ENCODE measurements around the gene MICB.
"Not testable (repeated sequence)": the region's sequence is repeated elsewhere in the genome, so short reads cannot be mapped to it uniquely, and the experiment has no call there.

Gene MICB

DNA sequence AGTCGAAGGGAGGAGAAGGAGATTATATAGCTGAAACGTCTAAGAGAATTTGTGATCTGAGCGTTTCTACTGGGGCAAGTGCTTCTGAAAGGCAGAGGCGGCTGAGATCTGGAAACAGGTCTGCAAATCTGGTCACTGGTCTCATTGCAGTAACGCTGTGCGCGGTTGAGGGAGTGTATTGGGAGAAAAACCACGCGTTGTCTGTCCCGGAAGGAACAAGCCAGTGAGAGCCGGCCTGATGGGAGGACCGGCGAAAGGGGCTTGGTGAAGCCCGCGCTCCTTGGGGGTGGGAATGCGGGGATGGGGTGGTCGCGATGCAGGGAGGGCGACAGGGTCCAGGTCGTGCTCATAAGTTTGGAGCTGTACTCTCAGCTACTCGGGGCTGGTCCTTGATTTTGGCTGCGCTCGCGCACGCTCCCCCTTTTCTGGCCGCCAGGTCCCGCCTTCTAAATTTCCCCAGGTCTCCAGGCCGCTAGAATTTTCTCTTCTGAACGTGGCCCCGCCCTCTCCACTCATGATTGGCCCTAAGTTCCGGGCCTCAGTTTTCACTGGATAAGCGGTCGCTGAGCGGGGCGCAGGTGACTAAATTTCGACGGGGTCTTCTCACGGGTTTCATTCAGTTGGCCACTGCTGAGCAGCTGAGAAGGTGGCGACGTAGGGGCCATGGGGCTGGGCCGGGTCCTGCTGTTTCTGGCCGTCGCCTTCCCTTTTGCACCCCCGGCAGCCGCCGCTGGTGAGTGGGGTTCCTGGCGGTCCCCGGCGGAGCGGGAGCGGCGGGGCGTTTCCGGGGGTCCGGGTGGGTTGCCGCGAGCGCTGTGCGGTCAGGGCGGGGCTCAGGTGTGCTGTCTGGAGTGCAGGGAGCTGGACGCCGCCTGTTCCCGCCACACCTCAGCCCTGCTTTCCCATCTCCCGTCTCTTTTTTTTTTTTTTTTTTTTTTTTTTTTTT lies at the start of gene MICB:
MICB (plus strand) TSS at position 615 of the 946 bp plus-strand sequence; CDS start at position 664, 49 bp downstream.
- TF ChIP-seq, protein P1, sequence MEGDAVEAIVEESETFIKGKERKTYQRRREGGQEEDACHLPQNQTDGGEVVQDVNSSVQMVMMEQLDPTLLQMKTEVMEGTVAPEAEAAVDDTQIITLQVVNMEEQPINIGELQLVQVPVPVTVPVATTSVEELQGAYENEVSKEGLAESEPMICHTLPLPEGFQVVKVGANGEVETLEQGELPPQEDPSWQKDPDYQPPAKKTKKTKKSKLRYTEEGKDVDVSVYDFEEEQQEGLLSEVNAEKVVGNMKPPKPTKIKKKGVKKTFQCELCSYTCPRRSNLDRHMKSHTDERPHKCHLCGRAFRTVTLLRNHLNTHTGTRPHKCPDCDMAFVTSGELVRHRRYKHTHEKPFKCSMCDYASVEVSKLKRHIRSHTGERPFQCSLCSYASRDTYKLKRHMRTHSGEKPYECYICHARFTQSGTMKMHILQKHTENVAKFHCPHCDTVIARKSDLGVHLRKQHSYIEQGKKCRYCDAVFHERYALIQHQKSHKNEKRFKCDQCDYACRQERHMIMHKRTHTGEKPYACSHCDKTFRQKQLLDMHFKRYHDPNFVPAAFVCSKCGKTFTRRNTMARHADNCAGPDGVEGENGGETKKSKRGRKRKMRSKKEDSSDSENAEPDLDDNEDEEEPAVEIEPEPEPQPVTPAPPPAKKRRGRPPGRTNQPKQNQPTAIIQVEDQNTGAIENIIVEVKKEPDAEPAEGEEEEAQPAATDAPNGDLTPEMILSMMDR (conservative IDR thresholded peaks at IDR 0.05; ENCODE audit: low read length) = no peak
- peak; percentile 60 for DNase-seq (ENCODE audit: low read depth)
- peak within 1 kb of the TSS; percentile 75 for H3K4me3 ChIP-seq (ENCODE audit: low read length)

DNA sequence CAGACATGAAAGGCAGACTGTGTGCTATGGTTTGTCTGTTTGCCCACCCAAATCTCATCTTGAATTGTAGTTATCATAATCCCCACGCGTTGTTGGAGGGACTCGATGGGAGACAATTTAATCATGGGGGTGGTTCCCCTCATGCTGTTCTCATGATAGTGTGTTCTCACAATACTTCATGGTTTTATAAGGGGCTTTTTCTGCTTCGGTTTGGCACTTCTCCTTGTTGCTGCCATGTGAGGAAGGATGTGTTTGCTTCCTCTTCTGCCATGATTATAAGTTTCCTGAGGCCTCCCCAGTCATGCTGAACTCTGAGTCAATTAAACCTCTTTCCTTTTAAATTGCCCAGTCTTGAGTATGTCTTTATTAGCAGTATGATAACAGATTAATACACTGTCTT lies 47.2 kb upstream of the MICB start:
- TF ChIP-seq, protein P1 (conservative IDR thresholded peaks at IDR 0.05; ENCODE audit: low read length) = no peak
- no peak overlapping the region for H3K4me3 ChIP-seq (ENCODE audit: low read length)
- DNase-seq (ENCODE audit: low read depth) = no peak

DNA sequence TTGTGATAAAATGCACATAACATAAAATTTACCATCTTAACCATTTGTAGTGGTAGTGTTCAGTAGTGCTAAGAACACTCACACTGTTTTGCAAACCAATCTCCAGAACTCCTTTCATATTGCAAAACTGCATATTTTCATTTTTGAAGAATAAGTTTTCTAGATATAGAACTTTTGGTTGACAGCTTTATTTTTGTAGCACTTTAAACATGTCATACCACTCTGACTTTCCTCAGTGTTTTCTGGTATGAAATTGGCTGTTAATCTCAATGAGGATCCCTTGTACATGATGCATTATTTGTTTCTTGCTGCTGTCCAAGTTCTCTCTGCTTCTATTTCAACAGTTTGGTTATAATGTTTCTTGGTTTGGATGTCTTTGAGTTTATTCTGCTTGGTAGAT lies 45.1 kb upstream of the MICB start:
- no peak overlapping the region for H3K4me3 ChIP-seq (ENCODE audit: low read length)
- DNase-seq (ENCODE audit: low read depth) = no peak
- TF ChIP-seq, protein P1 (conservative IDR thresholded peaks at IDR 0.05; ENCODE audit: low read length) = no peak

DNA sequence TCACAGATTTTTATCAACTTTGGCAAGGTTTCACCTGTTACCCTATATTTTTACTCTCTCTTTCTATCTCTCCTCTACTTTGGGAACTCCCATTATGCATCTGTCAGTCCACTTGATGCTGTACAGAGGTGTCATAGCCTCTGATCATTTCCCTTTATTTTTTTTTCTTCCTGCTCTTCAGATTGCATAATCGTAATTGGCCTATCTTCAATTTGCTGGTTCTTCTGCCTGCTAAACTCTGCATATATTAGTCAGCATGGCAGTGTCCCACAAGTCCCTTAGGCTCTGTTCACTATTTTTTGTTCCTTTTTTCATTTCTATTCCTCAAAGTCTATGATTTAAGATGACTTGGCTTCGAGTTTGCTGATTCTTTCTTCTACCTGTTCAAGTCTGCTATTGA lies 44.7 kb upstream of the MICB start:
- TF ChIP-seq, protein P1 (conservative IDR thresholded peaks at IDR 0.05; ENCODE audit: low read length) = no peak
- DNase-seq (ENCODE audit: low read depth) = peak; percentile 26
- no peak overlapping the region for H3K4me3 ChIP-seq (ENCODE audit: low read length)

DNA sequence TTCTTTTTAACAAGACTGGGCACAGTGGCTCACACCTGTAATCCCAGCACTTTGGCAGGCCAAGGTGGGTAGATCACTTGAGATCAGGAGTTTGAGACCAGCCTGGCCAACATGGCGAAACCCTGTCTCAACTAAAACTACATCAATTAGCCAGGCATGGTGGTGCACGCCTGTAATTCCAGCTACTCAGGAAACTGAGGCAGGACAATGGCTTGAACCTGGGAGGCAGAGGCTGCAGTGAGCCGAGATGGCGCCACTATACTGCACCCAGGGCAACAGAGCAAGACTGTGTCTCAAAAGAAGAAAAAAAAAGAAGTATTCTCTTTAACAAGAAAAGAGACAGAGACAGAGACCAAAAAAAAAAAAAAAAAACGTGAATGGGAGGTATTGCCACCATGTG lies 38.1 kb upstream of the MICB start:
- not testable (repeated sequence) for DNase-seq (ENCODE audit: low read depth); H3K4me3 ChIP-seq (ENCODE audit: low read length)

DNA sequence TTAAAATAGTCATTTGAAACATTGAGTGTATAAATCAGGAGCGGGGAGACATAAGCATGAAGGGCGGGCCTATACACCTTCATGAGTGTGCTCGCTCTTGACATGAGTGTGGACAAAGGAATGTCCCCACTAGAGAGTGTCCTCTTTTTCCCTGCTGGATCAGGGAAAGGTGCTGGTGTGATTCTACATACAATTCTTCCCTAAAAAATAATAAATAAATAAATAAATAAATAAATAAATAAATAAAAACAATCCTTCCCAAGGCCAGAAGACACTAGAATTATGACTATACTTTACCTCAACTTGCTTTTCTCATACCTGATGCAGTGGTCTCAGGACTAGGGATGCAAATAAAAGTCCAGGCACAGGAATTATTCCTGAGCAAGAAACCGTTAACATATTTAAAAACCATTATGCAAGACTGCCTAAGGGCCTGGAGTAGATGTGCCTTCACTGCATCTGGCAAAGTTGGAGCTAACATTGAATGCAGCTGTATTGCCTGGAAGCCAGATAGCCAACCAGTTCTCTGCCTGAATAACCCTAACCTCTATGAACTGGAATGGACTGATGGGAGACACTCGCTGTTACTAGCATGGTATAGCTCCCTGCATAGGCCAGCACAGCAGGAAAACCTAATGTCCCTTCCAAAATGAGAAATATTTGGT lies 37.5 kb upstream of the MICB start:
- TF ChIP-seq, protein P1 (conservative IDR thresholded peaks at IDR 0.05; ENCODE audit: low read length) = no peak
- no peak overlapping the region for H3K4me3 ChIP-seq (ENCODE audit: low read length)
- no peak for DNase-seq (ENCODE audit: low read depth)

DNA sequence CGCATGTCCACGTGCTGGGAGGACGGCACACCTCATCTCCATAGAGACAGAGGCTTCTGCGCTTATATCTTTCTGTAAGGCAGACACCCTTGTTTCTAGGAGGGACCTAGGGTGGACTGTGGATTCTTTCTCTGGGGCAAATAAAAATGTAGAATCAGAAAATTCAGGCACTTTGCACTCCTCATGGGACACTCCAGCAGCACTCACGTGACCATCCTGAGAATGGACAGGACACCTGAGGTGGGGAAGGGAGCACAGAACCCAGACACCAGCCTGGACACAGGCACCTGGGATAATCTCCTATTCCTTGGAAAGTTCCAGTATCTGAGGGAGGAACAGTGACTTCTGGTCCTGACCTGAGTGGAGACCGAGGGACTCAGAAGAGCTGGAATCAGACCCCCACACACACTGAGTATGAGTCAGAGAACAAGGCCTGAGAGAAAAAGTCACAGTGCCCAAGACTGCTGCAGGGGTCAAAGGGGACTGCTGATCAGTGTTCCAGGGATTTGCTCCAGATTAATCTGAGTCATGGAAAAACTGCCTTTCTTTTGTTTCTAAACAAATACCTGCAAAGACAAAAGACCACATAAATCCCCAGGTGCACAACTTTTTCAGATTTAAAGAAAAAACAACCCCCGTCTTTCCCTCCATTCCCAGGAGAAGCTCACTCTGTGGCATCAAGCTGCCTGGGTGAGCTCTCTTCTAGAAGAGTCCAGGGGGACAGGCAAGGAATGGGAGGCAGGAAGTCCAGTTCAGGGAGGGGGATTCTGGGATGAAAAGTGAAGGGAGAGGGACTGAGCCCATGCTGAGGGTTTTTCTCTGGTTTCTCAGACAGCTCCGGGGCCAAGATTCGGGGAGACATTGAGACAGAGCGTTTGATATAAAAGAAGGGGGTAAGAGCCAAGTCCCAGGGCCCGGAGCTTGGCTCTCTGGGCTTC lies 35.6 kb upstream of the MICB start:
- TF ChIP-seq, protein P1 (conservative IDR thresholded peaks at IDR 0.05; ENCODE audit: low read length) = no peak
- H3K4me3 ChIP-seq (ENCODE audit: low read length) = no peak overlapping the region
- no peak for DNase-seq (ENCODE audit: low read depth)

All from AG10803 (cell line).